ENCODE results near the gene TCAF1.

- TF ChIP-seq CTCF (conservative IDR thresholded peaks at IDR 0.05 in 1 of 2, IDR thresholded peaks at IDR 0.05 in 1 of 2; ENCODE audit: extremely low read depth in 1 of 2, insufficient read depth in 1 of 2, low read depth in 1 of 2, low read length in 2 of 2) (no peak), EZH2 (IDR thresholded peaks at IDR 0.05; ENCODE audit: borderline replicate concordance, low read length) (no peak)
These were observed 27.4 kb upstream of the TCAF1 start for GRCh38 chr7:143929224-143929920.

Measured in mammary epithelial cell (primary cell).